ENCODE data around the gene MACIR. TPM values are rescaled to one million over a fixed set of nuclear protein-coding genes. Genes with fewer than 3 reads are reported as not detected.

The MACIR gene
- total RNA-seq, 1 experiment from 2014 or later = 25.2 TPM

DNA sequence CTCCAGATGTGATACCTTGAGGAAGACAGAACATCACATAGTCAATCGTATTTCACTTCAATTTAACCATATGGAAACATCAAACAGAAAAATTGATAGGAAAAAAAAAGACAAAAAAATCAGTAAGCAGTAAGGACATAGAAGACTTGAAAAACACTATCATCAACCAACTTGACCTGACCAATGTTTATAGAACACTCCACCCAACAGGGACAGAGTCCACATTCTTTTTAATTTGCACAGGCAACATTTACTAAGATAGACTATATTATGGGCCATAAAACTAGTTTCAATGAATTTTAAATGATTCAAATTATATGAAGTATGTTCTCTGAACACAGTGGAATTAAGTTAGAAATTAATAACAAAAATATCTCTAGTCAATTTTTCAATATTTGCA lies 20.8 kb upstream of the MACIR start:
- no peak for DNase-seq
- Mint-ChIP-seq H3K4me1 (ENCODE audit: low read depth, unreplicated experiment) (no peaks in the 10 kb centered on the region), H3K27ac (ENCODE audit: unreplicated experiment) (no peak overlapping the region), H3K36me3 (ENCODE audit: insufficient read depth, unreplicated experiment) (no peaks in the 10 kb centered on the region), H3K4me3 (ENCODE audit: low read depth, unreplicated experiment) (no peak overlapping the region), H3K9me3 (ENCODE audit: low read depth, unreplicated experiment) (peaks cover 5% of the 10 kb centered on the region), H3K27me3 (ENCODE audit: unreplicated experiment) (no peaks in the 10 kb centered on the region)
- intact Hi-C loops (cut with micrococcal nuclease; ENCODE audit: unreplicated experiment) = loop anchor here (10.0 kb wide), 1 partner anchor 937 kb away; no protein-coding TSS in a partner anchor
- BruUV-seq (replicated peaks) = no TSS peak
- TF ChIP-seq, protein P1, sequence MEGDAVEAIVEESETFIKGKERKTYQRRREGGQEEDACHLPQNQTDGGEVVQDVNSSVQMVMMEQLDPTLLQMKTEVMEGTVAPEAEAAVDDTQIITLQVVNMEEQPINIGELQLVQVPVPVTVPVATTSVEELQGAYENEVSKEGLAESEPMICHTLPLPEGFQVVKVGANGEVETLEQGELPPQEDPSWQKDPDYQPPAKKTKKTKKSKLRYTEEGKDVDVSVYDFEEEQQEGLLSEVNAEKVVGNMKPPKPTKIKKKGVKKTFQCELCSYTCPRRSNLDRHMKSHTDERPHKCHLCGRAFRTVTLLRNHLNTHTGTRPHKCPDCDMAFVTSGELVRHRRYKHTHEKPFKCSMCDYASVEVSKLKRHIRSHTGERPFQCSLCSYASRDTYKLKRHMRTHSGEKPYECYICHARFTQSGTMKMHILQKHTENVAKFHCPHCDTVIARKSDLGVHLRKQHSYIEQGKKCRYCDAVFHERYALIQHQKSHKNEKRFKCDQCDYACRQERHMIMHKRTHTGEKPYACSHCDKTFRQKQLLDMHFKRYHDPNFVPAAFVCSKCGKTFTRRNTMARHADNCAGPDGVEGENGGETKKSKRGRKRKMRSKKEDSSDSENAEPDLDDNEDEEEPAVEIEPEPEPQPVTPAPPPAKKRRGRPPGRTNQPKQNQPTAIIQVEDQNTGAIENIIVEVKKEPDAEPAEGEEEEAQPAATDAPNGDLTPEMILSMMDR (IDR thresholded peaks at IDR 0.05; ENCODE audit: unreplicated experiment) = no peak
- CTCF ChIA-PET = interaction anchor here (1.0 kb wide), 1 partner anchor 13 kb away, joined by 3 read pairs; no protein-coding TSS in a partner anchor

DNA sequence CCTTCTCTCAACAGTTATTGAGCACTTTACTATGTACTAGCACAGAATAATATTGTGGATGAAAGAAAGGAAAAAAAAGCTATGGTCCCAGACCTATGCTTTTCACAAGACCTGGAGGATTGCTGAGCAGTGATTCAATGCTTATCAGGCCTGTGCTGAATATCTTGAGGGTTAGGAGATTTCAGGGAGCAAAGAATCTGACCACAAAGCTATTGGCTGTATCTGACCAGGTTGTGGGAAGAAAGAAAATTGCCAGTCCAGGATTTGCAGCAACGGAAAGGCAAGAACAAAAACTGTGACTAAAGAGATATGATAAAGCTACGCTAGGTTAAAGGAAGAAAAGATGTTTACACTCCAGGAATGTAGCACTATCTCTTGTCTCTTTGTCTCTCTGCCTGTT lies 14.9 kb upstream of the MACIR start:
- intact Hi-C loops (cut with micrococcal nuclease; ENCODE audit: unreplicated experiment) = no loop called here
- no peaks in the 10 kb centered on the region for H3K4me1 Mint-ChIP-seq (ENCODE audit: low read depth, unreplicated experiment)

DNA sequence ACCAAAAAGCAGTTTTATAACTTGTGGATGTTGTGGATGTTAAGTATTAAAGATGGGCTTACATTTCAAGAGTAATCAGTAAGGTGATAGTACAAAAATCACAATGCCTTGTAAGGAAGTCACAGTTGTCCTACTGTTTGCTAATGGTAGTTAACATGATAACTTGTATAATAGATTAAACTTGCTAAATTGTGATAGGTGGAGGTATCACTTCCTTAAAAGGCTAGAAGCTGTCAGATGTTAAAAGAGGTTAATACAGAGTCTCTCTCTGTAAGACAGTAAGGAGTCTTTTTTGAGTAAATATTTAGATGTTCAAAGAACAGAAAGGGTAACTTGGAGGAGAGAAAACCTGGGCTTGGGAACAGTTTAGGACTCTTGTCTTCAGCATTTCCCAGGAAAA lies 14.2 kb upstream of the MACIR start:
- H3K27me3 Mint-ChIP-seq (ENCODE audit: unreplicated experiment) = no peaks in the 10 kb centered on the region
- no peak overlapping the region for H3K27ac Mint-ChIP-seq (ENCODE audit: unreplicated experiment)
- CTCF ChIA-PET = no interaction called here
- no peaks in the 10 kb centered on the region for H3K36me3 Mint-ChIP-seq (ENCODE audit: insufficient read depth, unreplicated experiment)
- H3K4me1 Mint-ChIP-seq (ENCODE audit: low read depth, unreplicated experiment) = no peaks in the 10 kb centered on the region
- no peak overlapping the region for H3K4me3 Mint-ChIP-seq (ENCODE audit: low read depth, unreplicated experiment)
- no peak for DNase-seq
- BruUV-seq (replicated peaks) = no TSS peak
- intact Hi-C loops (cut with micrococcal nuclease; ENCODE audit: unreplicated experiment) = no loop called here
- no peaks in the 10 kb centered on the region for H3K9me3 Mint-ChIP-seq (ENCODE audit: low read depth, unreplicated experiment)
- TF ChIP-seq, protein P1 (IDR thresholded peaks at IDR 0.05; ENCODE audit: unreplicated experiment) = no peak

More for the DNA sequence above, 14.9 kb upstream of the MACIR start:
- no peak overlapping the region for H3K27ac Mint-ChIP-seq (ENCODE audit: unreplicated experiment)
- TF ChIP-seq, protein P1 (IDR thresholded peaks at IDR 0.05; ENCODE audit: unreplicated experiment) = no peak
- H3K36me3 Mint-ChIP-seq (ENCODE audit: insufficient read depth, unreplicated experiment) = no peaks in the 10 kb centered on the region
- no peaks in the 10 kb centered on the region for H3K27me3 Mint-ChIP-seq (ENCODE audit: unreplicated experiment)
- CTCF ChIA-PET = no interaction called here
- no peak for DNase-seq
- BruUV-seq (replicated peaks) = no TSS peak
- no peak overlapping the region for H3K4me3 Mint-ChIP-seq (ENCODE audit: low read depth, unreplicated experiment)
- peaks cover 2% of the 10 kb centered on the region for H3K9me3 Mint-ChIP-seq (ENCODE audit: low read depth, unreplicated experiment)

DNA sequence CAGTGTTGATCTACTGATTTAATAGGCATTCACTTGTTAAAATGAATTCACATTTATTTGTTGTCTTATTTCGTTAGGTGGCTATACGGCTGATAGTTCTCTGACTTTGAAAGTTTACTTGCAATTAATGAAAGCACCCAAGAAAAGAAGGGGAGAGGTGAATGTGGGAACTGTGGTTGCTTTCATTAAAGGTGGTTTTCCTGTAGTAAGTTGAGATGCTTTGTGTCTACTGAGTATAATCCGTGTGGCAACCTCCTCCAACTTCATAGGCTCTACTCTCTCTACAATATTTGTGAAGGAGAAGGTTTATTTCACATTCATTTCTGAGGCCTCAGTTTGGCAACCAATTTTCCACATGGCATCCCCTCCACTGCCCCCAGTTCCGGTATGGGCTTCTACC lies 12.8 kb upstream of the MACIR start:
- Mint-ChIP-seq H3K4me1 (ENCODE audit: low read depth, unreplicated experiment) (no peaks in the 10 kb centered on the region), H3K27ac (ENCODE audit: unreplicated experiment) (no peak overlapping the region), H3K4me3 (ENCODE audit: low read depth, unreplicated experiment) (no peak overlapping the region), H3K27me3 (ENCODE audit: unreplicated experiment) (no peaks in the 10 kb centered on the region), H3K36me3 (ENCODE audit: insufficient read depth, unreplicated experiment) (no peaks in the 10 kb centered on the region), H3K9me3 (ENCODE audit: low read depth, unreplicated experiment) (no peaks in the 10 kb centered on the region)
- DNase-seq = no peak
- TF ChIP-seq, protein P1 (IDR thresholded peaks at IDR 0.05; ENCODE audit: unreplicated experiment) = no peak
- CTCF ChIA-PET = no interaction called here
- no TSS peak for BruUV-seq (replicated peaks)
- intact Hi-C loops (cut with micrococcal nuclease; ENCODE audit: unreplicated experiment) = no loop called here
